ENCODE results near the gene ZBTB11.
"Not testable (repeated sequence)": the region's sequence is repeated elsewhere in the genome, so short reads cannot be mapped to it uniquely, and the experiment has no call there.

The ZBTB11 gene

DNA sequence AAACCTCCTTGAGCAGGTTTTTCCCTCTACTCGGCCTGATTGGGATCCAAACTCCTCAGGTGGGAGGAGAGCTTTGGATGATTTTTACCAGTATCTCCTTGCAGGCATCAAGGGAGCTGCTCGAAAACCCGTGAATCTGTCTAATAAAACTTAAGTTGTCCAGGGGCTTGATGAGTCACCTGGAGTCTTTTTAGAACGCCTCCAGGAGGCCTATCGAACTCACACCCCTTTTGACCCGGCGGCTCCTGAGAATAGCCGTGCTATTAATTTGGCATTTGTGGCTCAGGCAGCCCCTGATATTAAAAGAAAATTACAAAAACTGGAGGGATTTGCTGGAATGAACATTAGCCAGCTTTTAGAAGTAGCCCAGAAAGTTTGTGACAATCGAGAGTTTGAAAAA, 41.6 kb downstream of the ZBTB11 start:
- TF ChIP-seq, protein P1, sequence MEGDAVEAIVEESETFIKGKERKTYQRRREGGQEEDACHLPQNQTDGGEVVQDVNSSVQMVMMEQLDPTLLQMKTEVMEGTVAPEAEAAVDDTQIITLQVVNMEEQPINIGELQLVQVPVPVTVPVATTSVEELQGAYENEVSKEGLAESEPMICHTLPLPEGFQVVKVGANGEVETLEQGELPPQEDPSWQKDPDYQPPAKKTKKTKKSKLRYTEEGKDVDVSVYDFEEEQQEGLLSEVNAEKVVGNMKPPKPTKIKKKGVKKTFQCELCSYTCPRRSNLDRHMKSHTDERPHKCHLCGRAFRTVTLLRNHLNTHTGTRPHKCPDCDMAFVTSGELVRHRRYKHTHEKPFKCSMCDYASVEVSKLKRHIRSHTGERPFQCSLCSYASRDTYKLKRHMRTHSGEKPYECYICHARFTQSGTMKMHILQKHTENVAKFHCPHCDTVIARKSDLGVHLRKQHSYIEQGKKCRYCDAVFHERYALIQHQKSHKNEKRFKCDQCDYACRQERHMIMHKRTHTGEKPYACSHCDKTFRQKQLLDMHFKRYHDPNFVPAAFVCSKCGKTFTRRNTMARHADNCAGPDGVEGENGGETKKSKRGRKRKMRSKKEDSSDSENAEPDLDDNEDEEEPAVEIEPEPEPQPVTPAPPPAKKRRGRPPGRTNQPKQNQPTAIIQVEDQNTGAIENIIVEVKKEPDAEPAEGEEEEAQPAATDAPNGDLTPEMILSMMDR (conservative IDR thresholded peaks at IDR 0.05; ENCODE audit: low read length) = no peak
- no peak for DNase-seq (ENCODE audit: low read depth)
- H3K4me3 ChIP-seq (ENCODE audit: low read length) = no peak overlapping the region

DNA sequence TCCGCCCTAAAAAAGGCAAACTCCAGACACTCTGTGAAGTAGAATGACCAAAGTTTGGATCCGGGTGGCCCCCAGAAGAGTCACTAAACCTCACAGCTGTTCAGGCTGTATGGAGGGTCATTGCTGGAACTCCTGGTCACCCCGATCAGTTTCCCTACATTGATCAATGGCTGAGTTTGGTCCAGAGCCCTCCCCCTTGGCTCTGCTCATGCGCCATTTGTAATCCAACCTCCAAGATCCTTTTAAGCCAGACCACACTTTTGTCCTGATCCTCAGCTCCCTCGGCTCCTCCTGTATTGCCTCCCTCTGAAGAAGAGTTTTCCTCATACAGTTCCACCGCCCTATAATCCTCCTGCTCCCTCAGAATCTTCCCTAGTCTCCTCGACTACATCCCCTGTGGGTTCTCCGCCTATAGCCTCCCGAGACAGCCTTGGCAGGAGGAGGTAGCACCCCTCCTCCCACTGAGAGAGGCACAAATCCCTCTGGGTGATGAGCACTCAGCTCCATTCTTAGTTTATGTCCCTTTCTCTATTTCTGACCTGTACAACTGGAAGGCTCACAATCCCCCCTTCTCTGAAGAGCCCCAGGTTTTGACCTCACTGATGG, 42.2 kb downstream of the ZBTB11 start:
- TF ChIP-seq, protein P1 (conservative IDR thresholded peaks at IDR 0.05; ENCODE audit: low read length) = no peak
- H3K4me3 ChIP-seq (ENCODE audit: low read length) = no peak overlapping the region
- DNase-seq (ENCODE audit: low read depth) = no peak

- TF ChIP-seq, protein P1 (conservative IDR thresholded peaks at IDR 0.05; ENCODE audit: low read length) = no peak
- no peak for DNase-seq (ENCODE audit: low read depth)
- H3K4me3 ChIP-seq (ENCODE audit: low read length) = no peak overlapping the region
Observed at GRCh38 chr3:101633186-101633585, 43.7 kb downstream of the ZBTB11 start.

DNA sequence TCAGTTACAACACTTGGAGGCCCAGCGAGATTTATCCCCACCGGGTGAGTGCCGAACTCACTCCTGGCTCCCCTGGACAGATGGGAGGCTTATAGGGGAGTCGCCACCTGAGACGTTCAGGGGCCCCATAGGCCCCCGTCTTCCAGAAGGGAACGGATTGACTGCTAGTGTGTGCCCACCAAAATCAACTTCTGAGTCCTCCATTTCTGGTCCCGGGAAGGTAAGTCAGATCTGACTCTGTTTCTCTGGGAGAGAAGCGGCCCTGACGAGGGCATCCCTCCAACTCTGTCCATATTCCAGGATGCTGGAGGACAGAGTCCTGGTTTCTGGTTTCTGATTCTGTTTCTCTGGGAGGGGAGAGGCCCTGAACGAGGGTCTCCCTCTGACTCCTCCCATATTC, 44.3 kb downstream of the ZBTB11 start:
- no peak for DNase-seq (ENCODE audit: low read depth)
- H3K4me3 ChIP-seq (ENCODE audit: low read length) = no peak overlapping the region
- TF ChIP-seq, protein P1 (conservative IDR thresholded peaks at IDR 0.05; ENCODE audit: low read length) = no peak

GRCh38 chr3:101631959-101632358, 45.0 kb downstream of the ZBTB11 start:
- H3K4me3 ChIP-seq (ENCODE audit: low read length); DNase-seq (ENCODE audit: low read depth): not testable (repeated sequence)

DNA sequence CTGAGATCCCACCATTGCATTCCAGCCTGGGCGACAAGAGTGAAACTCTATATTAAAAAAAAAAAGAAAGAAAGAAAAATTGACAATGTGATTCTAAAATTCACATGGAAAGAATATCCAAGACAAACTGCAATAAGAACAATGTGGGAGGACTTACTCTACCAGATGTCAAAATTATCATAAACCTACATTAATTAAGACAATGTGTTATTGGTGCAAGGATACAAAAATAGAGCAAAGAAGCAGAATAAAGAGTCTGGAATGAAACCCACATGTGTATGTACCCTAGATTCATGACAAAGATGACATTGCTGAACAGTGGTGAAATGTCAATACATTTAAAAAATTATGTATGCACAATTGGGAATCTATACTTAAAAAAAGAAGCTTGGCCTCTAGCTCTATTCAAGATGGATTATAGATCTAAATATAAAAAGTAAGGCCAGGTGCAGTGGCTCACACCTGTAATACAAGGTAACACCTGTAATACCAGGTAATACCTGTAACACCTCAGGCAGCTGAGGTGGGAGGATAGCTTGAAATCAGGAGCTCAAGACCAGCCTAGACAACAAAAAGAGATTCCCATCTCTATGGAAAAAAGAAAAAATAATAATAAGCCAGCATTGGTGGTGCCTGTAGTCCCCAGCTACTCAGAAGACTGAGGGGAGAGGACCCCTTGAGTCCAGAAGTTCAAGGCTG, 45.7 kb downstream of the ZBTB11 start:
- DNase-seq (ENCODE audit: low read depth) = no peak
- H3K4me3 ChIP-seq (ENCODE audit: low read length) = no peak overlapping the region
- TF ChIP-seq, protein P1 (conservative IDR thresholded peaks at IDR 0.05; ENCODE audit: low read length) = no peak

DNA sequence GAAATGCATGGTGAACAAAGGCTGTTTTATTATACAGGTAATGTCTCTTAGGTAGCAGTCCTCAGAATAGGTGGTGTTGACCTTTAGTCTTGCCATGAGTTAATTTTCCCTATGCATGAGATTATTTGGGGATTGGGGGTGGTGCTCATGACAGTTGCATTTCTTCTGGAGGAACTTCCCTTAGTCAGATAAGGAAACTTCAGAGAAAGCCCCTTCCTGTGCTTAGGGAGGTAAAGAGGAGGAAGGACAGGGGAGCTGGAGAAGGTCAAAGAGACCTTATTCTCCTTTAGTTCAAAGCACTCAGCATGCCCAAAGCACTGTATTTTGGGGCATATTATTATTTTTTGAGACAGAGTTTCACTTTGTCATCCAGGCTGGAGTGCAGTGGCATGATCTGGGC, 47.7 kb downstream of the ZBTB11 start:
- DNase-seq (ENCODE audit: low read depth) = no peak
- H3K4me3 ChIP-seq (ENCODE audit: low read length) = no peak overlapping the region
- TF ChIP-seq, protein P1 (conservative IDR thresholded peaks at IDR 0.05; ENCODE audit: low read length) = no peak

All from AG10803 (cell line).